Ovary (tissue), 3 donors: Measurements from ENCODE around the gene STMN3.

Experiments used
- CTCF ChIP-seq, 3 donors: fragments of 450-650 bp in 2 of 3; fragments of 200-600 bp in 1 of 3; IDR thresholded peaks; one replicate each; pipeline versions ENCODE4 v1.5.1 to v1.8.0; 2016 to 2022; ENCODE audit warnings: antibody characterized with exemption in 3 of 3, mild to moderate bottlenecking in 1 of 3
- EP300 ChIP-seq: sonication (generic); formaldehyde crosslinking; IDR thresholded peaks from one replicate; pipeline ENCODE4 v1.6.1; 2017; ENCODE audit warnings: antibody characterized with exemption
- POLR2A ChIP-seq: fragments of 450-650 bp; IDR thresholded peaks from one replicate; pipeline ENCODE4 v1.6.1; 2017; ENCODE audit warnings: antibody characterized with exemption, mild to moderate bottlenecking, moderate library complexity
- donor health status: DM: no; HTN: no; CAD: no.

DNA sequence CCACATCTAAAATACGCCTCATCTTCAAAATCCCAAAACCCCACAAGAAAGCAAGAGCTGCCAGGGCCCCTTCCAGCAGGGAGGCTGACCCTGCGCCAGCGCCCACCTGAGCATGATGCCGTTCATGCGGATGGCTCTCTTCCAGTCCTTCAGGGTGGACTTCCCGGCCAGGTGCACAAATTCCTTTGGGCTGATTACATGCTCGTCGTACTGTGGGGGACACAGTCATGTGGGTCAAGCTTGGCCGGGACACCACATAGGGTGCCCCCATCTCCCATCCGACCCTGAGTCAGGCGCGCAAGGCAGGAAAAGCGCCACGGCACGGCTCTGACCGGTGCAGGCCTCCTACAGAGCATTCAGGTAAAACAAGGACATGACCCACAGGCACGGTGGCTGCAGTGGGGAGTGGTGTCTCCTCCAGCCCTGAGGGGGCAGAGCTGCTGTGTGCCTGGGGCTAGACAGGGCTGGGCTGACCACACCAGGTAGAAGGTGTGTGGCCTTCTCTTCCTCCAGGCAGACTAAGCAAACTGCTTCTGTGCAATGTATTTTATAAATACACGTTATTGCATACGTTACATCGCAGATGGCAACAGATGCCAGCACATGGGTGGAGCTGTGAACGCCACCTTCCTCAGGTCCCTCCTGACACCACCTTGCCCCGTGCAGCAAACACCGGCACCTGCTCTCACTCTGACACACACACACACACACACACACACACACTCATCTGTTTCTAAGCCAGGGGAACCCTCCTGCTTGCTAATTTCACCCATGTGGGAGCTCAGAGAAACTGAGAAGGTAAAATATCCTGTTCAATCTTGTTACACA, 55.4 kb downstream of the STMN3 start:
- no peak for TF ChIP-seq POLR2A
- TF ChIP-seq CTCF (IDR thresholded peaks at IDR 0.05), result no peak
- TF ChIP-seq EP300, result no peak
